ENCODE results near the gene SIRPB2. TPM values are rescaled to one million over a fixed set of nuclear protein-coding genes. Genes with fewer than 3 reads are reported as not detected.
"Not testable (repeated sequence)": the region's sequence is repeated elsewhere in the genome, so short reads cannot be mapped to it uniquely, and the experiment has no call there.

The SIRPB2 gene
- polyA plus RNA-seq, 1 donor: 0.88 TPM

DNA sequence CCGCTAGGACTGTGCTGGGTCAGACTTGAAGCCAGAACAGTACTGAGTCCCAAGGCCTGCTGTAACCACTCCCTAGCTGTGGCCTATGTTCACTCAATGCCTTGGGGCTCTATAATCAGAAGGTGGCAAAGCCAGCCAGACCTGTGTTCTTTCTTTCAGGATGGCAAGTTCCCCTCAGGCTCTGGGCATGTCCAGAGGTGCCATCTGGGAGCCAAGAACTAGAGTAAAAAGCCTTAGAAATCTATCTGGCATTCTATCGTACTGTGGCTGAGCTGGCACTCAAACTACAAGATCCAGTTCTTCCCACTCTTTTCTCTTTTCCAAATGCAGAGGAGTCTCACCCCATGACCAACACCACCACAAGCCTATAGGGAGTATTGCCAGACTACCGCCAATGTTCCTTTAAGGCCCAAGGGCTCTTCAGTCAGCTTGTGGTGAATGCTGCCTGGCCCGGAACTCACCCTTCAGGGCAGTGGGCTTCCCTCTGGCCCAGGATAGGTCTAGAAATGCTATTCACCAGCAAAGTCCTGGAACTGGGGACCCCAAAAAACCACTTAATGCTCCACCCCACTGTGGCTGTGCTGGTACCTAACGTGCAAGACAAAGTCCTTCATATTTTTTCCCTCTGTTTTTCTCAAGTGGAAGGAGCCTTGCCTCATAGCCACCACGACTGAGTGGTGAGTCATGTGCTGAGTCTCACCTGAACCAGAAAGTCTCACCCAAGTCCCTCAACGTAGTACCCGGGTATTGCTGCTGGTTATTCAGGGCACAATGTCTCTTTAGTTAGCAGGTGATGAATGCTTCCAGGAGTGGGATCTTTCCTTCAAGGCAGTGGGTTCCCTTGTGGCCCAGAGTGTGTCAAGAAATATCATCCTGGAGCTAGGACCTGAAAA, 8.6 kb upstream of the SIRPB2 start:
- DNase-seq: no peak

DNA sequence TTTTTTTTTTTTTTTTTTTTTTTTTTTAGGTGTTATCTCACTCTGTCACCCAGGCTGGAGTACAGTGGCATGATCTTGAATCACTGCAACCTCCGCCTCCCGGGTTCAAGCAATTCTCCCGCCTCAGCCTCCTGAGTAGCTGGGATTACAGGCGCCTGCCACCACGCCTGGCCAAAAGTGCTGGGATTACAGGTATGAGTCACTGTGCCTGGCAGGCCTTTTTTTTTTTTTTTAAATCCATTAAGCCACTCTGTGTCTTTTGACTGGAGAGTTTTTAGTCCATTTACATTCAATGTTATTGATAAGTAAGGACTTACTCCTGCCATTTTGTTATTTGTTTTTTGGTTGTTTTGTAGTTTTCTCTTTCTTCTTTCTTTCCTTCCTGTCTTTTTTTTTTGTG, 6.2 kb upstream of the SIRPB2 start:
- not testable (repeated sequence) for DNase-seq

GRCh38 chr20:1496930-1497329, 5.7 kb upstream of the SIRPB2 start:
- no peak for DNase-seq

GRCh38 chr20:1494436-1494835, 3.2 kb upstream of the SIRPB2 start:
- no peak for DNase-seq

DNA sequence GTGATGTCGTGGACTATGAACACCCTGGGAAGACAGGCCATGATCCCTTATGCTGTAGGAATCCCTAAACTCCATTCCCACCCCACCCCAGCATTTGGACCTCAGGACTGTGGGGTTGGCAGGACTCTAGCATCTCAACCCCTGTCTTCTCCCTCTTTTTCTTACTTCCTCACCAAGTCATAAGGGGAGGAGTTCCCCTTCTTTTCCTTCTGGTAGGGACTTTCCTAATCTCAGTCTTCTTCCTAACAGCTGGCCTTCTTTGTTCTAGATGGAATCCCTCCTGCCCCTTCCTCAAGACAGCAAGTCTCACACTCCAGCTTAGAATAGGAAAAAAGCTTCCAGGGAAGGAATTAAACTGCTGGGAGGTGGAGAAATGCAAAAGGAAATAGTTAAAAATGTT, 2.3 kb upstream of the SIRPB2 start:
- no peak for DNase-seq

DNA sequence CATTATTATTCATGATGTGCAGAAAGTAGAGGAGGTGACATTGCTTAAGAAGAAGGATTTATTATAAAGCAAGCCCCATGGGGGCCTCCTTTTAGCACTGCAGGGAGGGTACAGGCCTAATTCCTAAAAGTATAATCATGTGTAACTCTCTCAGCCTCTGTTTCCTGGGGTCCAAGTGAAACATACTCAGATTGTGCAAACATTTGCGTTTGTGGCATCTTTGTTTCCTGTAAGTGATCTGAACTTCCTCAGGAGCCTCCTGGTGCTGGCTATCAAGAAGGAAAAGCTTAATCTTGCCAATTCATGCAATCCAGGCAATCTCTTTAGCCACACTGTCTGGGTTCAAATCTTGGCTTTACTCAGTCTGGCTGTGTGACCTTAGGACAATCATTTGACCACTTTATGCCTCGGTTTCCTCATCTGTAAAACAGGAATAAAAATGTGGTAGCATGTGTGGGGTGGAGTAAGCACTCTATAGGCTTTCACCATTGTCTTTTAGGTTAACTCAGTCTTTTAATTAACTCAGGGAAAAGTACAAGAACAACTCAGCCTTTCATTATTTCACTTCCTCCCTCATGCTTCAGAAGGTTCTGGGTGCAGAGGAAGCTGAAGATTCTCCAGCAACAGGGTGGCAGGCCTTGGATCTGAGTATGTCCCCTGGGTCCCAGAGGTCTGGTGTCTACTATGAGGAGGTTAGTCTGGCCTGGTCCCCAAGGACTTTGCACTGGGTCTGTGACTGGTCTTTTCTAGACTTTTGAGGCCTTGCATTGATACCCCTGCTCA, 831 bp upstream of the SIRPB2 start:
- DNase-seq: no peak

GRCh38 chr20:1490643-1491195, 501 bp downstream of the SIRPB2 start:
- no peak for DNase-seq

DNA sequence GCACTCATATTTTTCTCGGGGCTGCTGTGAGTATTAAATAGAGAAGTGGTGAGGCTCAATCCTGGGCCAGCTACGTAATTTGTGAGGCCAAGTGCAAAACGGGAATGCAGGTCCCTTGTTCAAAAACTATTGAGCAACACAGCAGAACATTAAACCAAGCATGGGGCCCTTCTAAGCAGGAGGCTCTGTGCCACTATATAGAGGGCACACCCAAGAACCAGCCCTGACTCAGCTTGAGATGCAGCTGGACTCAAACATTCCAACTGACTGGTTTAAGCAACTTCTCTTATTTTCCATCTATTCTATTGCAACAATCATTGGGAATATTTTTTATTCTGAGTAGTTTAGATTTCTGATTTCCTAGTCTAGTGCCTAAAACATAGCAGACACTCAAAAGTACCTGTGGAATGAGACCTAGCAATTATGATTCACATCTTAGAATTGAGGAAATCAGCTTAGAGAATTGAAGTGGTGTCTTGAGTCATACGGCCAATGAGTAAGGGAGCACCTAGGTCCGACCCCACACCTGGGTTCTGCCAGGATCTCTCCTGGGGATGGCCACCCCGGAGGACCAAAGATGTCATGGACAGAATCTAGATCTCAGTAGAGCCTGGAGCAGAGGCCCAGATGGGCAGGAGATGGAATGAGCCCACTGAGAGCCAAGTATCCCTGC, 1.3 kb downstream of the SIRPB2 start:
- no peak for DNase-seq

GRCh38 chr20:1489325-1489724, 1.9 kb downstream of the SIRPB2 start:
- no peak for DNase-seq

GRCh38 chr20:1486566-1486965, 4.7 kb downstream of the SIRPB2 start:
- DNase-seq: no peak

GRCh38 chr20:1484438-1485116, 6.6 kb downstream of the SIRPB2 start:
- DNase-seq: no peak

DNA sequence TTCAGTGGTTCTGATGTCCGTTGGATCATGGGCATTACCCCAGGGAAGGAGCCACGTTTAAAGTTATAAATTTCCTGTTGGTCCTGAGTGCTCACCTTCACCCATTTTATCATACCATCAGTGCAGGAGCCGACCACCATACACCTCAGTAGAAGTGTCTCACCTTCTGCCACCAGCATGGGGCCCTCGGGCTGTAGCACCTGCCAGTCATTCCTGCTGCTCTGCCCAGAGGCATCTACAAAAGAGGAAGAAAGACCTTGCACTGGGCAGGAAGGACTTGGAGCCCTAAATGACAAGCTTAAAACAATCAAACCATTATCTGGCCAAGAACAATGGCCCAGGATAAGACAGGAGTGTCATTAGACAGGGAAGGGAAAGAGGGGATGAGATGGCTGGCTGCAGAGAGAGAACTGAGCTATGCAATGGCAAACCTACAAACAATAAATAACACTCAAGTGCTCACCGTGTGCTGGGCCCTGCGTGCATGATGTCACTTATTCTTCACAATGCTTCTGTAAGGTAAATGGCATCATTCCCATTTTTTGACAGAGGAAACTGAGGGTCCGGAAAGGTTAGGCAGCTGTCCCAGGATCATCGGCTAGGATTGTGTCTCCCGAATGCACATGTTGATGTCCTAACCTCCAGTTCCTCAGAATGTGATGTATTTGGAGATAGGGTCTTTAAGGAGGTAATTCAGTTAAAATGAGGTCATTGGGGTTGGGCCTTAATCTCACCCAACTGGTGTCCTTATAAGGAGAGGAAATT, 11.2 kb downstream of the SIRPB2 start:
- DNase-seq: no peak

GRCh38 chr20:1478566-1478965, 12.7 kb downstream of the SIRPB2 start:
- no peak for DNase-seq

DNA sequence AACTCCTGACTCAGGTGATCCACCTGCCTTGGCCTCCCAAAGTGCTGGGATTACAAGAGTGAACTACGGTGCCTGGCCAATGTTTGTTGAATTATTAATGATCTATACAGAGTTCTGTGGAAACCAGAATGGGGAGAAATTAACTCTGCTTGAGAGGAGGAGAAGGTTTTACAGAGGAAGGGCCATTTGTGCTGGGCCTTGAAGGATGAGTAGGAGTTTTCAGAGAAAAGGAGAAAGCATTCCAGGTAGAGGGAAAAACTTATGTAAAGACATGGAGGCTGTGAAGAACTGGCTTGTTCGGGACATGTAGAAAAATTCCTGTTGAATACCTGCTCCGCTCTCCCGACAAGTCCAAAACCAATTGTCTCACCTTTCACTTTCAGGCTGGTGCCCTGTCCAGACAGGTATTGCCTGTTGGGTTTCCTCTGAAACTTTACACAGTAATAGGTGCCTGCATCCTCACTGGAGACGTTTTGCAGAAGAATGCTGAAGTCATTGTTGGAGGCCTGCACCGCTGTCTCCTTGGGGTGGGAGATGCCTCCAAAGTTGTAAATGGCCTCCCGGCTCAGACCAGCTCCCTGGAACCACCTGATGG, 13.2 kb downstream of the SIRPB2 start:
- DNase-seq: no peak

DNA sequence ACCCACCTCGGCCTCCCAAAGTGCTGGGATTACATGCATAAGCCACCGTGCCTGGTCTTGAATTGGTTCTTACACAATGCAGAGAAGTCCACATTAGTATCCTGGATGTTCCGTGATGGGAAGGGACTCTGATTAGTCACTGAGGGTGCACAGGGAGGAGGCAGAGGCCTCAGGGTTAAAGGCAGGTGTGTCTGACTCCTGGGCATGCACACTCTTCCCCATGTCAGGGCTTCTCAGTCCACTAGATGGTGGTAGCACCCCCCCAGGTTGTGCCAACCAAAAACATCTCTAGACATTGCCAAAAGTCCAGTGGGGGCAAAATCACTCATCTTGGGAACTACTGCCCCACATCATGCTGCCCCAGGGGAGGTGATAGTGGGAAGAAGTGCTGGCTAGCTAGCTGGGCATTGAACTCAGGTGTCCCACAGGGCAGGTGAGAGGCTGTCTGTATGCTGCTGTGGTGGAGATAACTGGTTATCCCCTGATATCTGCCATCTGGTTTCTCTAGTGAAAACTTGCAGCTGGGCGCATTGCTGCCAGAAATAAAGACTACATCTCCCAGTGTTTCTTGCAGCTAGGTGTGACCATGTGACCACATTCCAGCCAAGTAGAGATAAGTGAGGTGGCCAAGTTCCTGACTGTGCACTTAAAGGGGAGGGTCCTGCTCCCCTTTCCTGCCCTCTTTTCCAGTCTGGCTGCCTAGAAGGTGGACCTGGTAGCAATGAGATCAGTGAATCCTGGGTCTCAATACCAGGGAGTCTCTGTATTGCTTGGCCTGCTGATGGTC, 16.2 kb downstream of the SIRPB2 start:
- no peak for DNase-seq

DNA sequence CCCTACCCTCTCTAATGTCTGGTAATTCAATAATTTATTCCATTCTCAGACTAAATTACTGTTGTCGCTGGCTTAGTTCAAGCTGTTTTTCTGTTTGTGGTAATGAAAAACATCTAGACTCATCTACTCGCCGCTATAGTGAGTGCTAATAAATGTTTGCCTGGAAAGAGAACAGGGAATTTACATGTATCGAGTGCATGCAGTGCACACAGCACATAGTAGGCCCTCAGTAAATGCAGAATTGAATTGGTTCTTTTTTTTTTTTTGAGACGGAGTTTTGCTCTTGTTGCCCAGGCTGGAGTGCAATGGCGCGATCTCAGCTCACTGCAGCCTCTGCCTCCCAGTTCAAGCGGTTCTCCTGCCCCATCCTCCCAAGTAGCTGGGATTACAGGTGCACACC, 16.9 kb downstream of the SIRPB2 start:
- DNase-seq: no peak

GRCh38 chr20:1473246-1474220, 17.7 kb downstream of the SIRPB2 start:
- no peak for DNase-seq

DNA sequence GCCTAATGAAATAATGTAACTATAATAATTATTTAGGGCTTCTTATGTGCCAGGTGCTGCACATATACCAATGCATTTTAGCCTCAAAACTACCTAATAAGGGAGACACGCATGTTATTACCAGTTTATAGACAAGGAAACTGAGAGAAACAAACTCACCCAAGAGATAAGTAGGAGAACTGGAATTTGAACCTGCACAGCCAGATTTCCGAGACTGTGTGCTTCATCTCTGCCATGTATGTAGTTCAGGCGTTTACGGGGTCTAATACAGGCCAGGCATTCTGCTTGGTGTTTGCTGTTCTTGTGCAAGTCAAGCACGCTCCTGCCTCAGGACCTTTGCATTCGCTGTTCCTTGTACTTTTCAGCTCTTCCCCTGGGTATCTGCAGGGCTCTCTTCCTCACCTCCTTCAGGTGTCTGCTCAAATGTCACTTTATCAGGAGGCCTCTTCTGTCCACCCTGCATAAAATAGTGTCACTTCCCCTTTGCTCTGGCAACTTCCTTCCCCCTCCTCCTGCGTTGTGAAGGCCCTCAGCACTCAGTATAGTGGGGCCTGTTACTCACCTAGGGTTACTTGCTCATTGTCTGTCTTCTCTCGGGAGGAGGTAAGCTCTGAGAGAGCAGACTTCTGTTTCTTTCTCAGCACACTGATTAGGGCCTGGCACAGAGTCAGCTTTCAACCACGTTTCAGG, 18.5 kb downstream of the SIRPB2 start:
- no peak for DNase-seq
